HepG2 (cell line): ENCODE data around the gene PATL2. TPM values are rescaled to one million over a fixed set of nuclear protein-coding genes. Genes with fewer than 3 reads are reported as not detected.

Experiments used
- ATM ChIP-seq: fragments of 450-650 bp; IDR thresholded peaks from 2 replicates; pipeline ENCODE4 v1.7.1; 2017; ENCODE audit warnings: mild to moderate bottlenecking, borderline replicate concordance
- FOXA3 ChIP-seq: IDR thresholded peaks from 2 replicates; pipeline ENCODE4 v1.6.1; 2016; ENCODE audit warnings: missing genetic modification reagents, missing compliant biosample characterization
- FOXC1 ChIP-seq: sonication (generic); formaldehyde crosslinking; IDR thresholded peaks from 2 replicates; pipeline ENCODE4 v1.8.0; 2022; ENCODE audit warnings: mild to moderate bottlenecking, missing genetic modification reagents, borderline replicate concordance
- GTF3A ChIP-seq: sonication (generic); formaldehyde crosslinking; conservative IDR thresholded peaks from 2 replicates; pipeline ENCODE4 v1.4.0; 2020; ENCODE audit warnings: mild to moderate bottlenecking, missing genetic modification reagents
- PAX8 ChIP-seq: sonication (generic); formaldehyde crosslinking; IDR thresholded peaks from 2 replicates; pipeline ENCODE4 v1.8.0; 2022; ENCODE audit warnings: mild to moderate bottlenecking, missing genetic modification reagents, borderline replicate concordance
- PCBP1 ChIP-seq: fragments of 200-400 bp; formaldehyde crosslinking; IDR thresholded peaks from 2 replicates; pipeline ENCODE4 v1.6.1; 2017; ENCODE audit warnings: mild to moderate bottlenecking, low read depth, low read length, borderline replicate concordance
- POLR2A ChIP-seq, 2 experiments: IDR thresholded peaks; 2 replicates each; pipeline ENCODE4 v1.6.1; 2011; ENCODE audit warnings: low read depth in 2 of 2, low read length in 2 of 2, mild to moderate bottlenecking in 1 of 2, moderate library complexity in 1 of 2; ENCODE audit not compliant: insufficient read depth in 1 of 2
- ZBTB33 ChIP-seq: sonication (generic); formaldehyde crosslinking; IDR thresholded peaks from 2 replicates; pipeline ENCODE4 v1.4.0; 2020; ENCODE audit warnings: missing genetic modification reagents
- ZBTB40 ChIP-seq, 2 experiments: fragments of 450-650 bp in 1 of 2; sonication (generic) in 1 of 2; formaldehyde crosslinking in 1 of 2; IDR thresholded peaks; 2 replicates each; pipeline versions ENCODE4 v1.6.1 to v1.8.0; 2016 to 2022; ENCODE audit warnings: antibody characterized with exemption in 1 of 2, mild to moderate bottlenecking in 1 of 2, missing genetic modification reagents in 1 of 2
- ZNF225 ChIP-seq: sonication (generic); formaldehyde crosslinking; IDR thresholded peaks from 2 replicates; pipeline ENCODE4 v1.4.0; 2020; ENCODE audit warnings: mild to moderate bottlenecking, missing genetic modification reagents
- ZNF234 ChIP-seq: sonication (generic); formaldehyde crosslinking; conservative IDR thresholded peaks from 2 replicates; pipeline ENCODE4 v1.5.1; 2020; ENCODE audit warnings: mild to moderate bottlenecking, missing genetic modification reagents
- ZNF501 ChIP-seq: sonication (generic); formaldehyde crosslinking; IDR thresholded peaks from 2 replicates; pipeline ENCODE4 v1.5.1; 2020; ENCODE audit warnings: mild to moderate bottlenecking, moderate library complexity, missing genetic modification reagents
- polyA plus RNA-seq, 8 experiments: library from polyadenylated mRNA; depleted of rRNA in 3 of 8; stranded (reverse) in 7 of 8; unstranded in 1 of 8; fragments of >200 nt; fragmentation: Illumina TruSeq in 4 of 8; extraction: Trizol in 4 of 8; gene quantifications; 2 replicates each; pipeline versions ENCODE4 v1.2.1 to v1.2.3, GENCODE V29; 2011 to 2016; ENCODE audit warnings: low read depth in 4 of 8, missing spikeins in 1 of 8, mixed read lengths in 1 of 8; ENCODE audit not compliant: insufficient read depth in 1 of 8
- total RNA-seq, 5 experiments: library from RNA; depleted of rRNA; stranded (reverse); fragments of >200 nt; fragmentation: Illumina TruSeq; extraction: Trizol; gene quantifications; 2 replicates each; pipeline ENCODE4 v1.2.3, GENCODE V29; 2016; ENCODE audit warnings: low read depth in 1 of 5

The PATL2 gene
- total and polyA plus RNA-seq, 2 of the 13 experiments (the other 11 are each of a cell fraction or from before 2014, with no cell fraction given), result 0.15 to 0.53 TPM

- TF ChIP-seq ATM, result no peak
- TF ChIP-seq FOXA3 (CRISPR knock-in tag), result no peak
- TF ChIP-seq ZBTB40 (IDR thresholded peaks at IDR 0.05), result no peak
- TF ChIP-seq ZBTB40 (CRISPR knock-in tag; IDR thresholded peaks at IDR 0.05), result 0 out of 2 replicates have a peak, but pooled peaks have one; percentile 24
- no peak for TF ChIP-seq ZNF234 (CRISPR knock-in tag)
- 0 out of 2 replicates have a peak, but pooled peaks have one; percentile 61 for TF ChIP-seq ZNF225
- peak; percentile 60 to 73 for TF ChIP-seq POLR2A (IDR thresholded peaks at IDR 0.05; ENCODE audit: insufficient read depth in 1 of 2, low read depth in 2 of 2, low read length in 2 of 2)
- peak; percentile 59; the same call in 1 of the 2 replicates for TF ChIP-seq ZNF501
- peak; percentile 83; the same call in 1 of the 2 replicates for TF ChIP-seq FOXC1 (CRISPR knock-in tag)
- TF ChIP-seq ZBTB33 (CRISPR knock-in tag), result no peak
- no peak for TF ChIP-seq GTF3A
- 0 out of 2 replicates have a peak, but pooled peaks have one; percentile 23 for TF ChIP-seq PCBP1
- TF ChIP-seq PAX8 (CRISPR knock-in tag), result no peak
Observed at GRCh38 chr15:44728576-44729407, 17.7 kb upstream of the PATL2 start (continued).
